Heart left ventricle (tissue), 16 donors: ENCODE measurements around the gene ZBTB42. TPM values are rescaled to one million over a fixed set of nuclear protein-coding genes. Genes with fewer than 3 reads are reported as not detected.

Source experiments
- ATAC-seq, 4 donors: fragments of 200-7000 bp; cut with Tn5 transposase; one replicate each; pipeline ENCODE4 v1.9.1; 2020 to 2022; ENCODE audit warnings: moderate library complexity in 4 of 4, mild to moderate bottlenecking in 3 of 4, moderate number of reproducible peaks in 1 of 4
- DNase-seq, 5 donors: peaks; one replicate each; pipeline ENCODE4 v3.0.0-alpha.2; 2020
- H3K27ac ChIP-seq, 12 donors: fragments of 200-600 bp; sonication (generic) in 4 of 12; one replicate each; pipeline versions ENCODE4 v1.5.0 to v1.8.0; 2016 to 2022; ENCODE audit warnings: mild to moderate bottlenecking in 2 of 12
- H3K27me3 ChIP-seq, 9 donors: fragments of 200-600 bp; sonication (generic) in 2 of 9; one replicate each; pipeline versions ENCODE4 v1.5.1 to v1.8.0; 2016 to 2022; ENCODE audit warnings: mild to moderate bottlenecking in 3 of 9
- H3K36me3 ChIP-seq, 9 donors: fragments of 200-600 bp; sonication (generic) in 2 of 9; one replicate each; pipeline versions ENCODE4 v1.5.0 to v1.8.0; 2018 to 2022; ENCODE audit warnings: mild to moderate bottlenecking in 2 of 9
- H3K4me1 ChIP-seq, 12 donors: fragments of 200-600 bp; sonication (generic) in 4 of 12; one replicate each; pipeline versions ENCODE4 v1.5.0 to v1.8.0; 2016 to 2022; ENCODE audit warnings: mild to moderate bottlenecking in 3 of 12
- H3K4me3 ChIP-seq, 12 donors: fragments of 200-600 bp; sonication (generic) in 4 of 12; one replicate each; pipeline versions ENCODE4 v1.5.0 to v1.8.0; 2017 to 2022; ENCODE audit warnings: mild to moderate bottlenecking in 9 of 12, moderate library complexity in 4 of 12
- H3K9me3 ChIP-seq, 12 donors: fragments of 200-600 bp; sonication (generic) in 4 of 12; one replicate each; pipeline versions ENCODE4 v1.5.0 to v1.8.0; 2016 to 2022; ENCODE audit warnings: mild to moderate bottlenecking in 1 of 12
- CTCF ChIP-seq, 12 donors: fragments of 200-600 bp; sonication (generic) in 4 of 12; IDR thresholded peaks; one replicate each; pipeline versions ENCODE4 v1.5.0 to v1.8.0; 2018 to 2022; ENCODE audit warnings: antibody characterized with exemption in 12 of 12, mild to moderate bottlenecking in 5 of 12
- POLR2A ChIP-seq, 2 donors: fragments of 450-650 bp; IDR thresholded peaks; one replicate each; pipeline ENCODE4 v1.6.1; 2017; ENCODE audit warnings: antibody characterized with exemption in 2 of 2, mild to moderate bottlenecking in 2 of 2, moderate library complexity in 2 of 2
- WGBS, 4 donors: extraction: QIAGEN DNeasy Blood & Tissue Kit in 2 of 4; methylation state at CpG; one replicate each; pipeline versions ENCODE4 v1.1.5 to v1.1.7; 2013 to 2018; 5-methylcytosine and 5-hydroxymethylcytosine counted together
- intact Hi-C, 10 donors: fragments of 100-400 bp; cut with DNase I; formaldehyde crosslinking; loops; one replicate each; pipeline versions ENCODE4 v1.11.1 to v1.14.2; 2022
- polyA plus RNA-seq, 2 donors: library from polyadenylated mRNA; stranded (reverse); fragments of 200-250 nt; gene quantifications; one replicate each; pipeline ENCODE4 v1.2.3, GENCODE V29; 2013
- total RNA-seq, 9 donors: library from RNA; depleted of rRNA in 2 of 9; stranded (reverse); fragments of >200 nt in 2 of 9; fragmentation: NEBNext Ultra II Directional in 3 of 9; extraction: Animal tissue kit (Norgen Biotek cat#: 25700) in 3 of 9; gene quantifications; one replicate each; pipeline versions ENCODE4 v1.1.0 to v1.2.4, GENCODE V29; 2016 to 2023
- donor health status: ischemic (EF 13 %, LVEDD 7.1; RV severe dilation, severe dysfunction).
- donor health status: healthy with polysubstance abuse.
- donor health status: DM: no; HTN: yes; CAD: no.
- donor health status: DM: no; HTN: no; CAD: no.
- donor health status: ischemic (EF 25% LVEDD 6.9; RV normal size, moderate dysfunction).
- donor health status: ischemic (EF 25% LVEDD 5.7; RV mildly dilated, moderate dysfunction).
- donor health status: healthy.
- donor health status: DM: yes; HTN: yes; CAD: no.
- donor health status: ischemic (EF 35%, LVEDD 5.7; RV mildly dilated, moderate dysfunction).
- donor health status: nonischemic (EF 11% LVEDD 7.7; RV severe dilation, severe dysfunction).
- donor health status: DM: yes; HTN: yes; CAD: no.
- donor health status: PGD.
- donor health status: ischemic (EF 29% LVEDD 5.4; RV normal size, mild dysfunction).
- donor health status: nonischemic (EF 23%, LVEDD 6.1; RV moderate dilation, normal function).

ZBTB42 gene
- total and polyA plus RNA-seq, 11 donors, result 4.2 to 12.9 (median 7.4) TPM

GRCh38 chr14:104784218-104784568, 16.7 kb upstream of the ZBTB42 start:
- TF ChIP-seq POLR2A (IDR thresholded peaks at IDR 0.05) (no peak), CTCF (IDR thresholded peaks at IDR 0.05) (no peak)
- ATAC-seq, result no peak
- intact Hi-C loops, result no loop called here
- H3K27ac ChIP-seq, result no peak overlapping the region
- no peak overlapping the region for H3K4me3 ChIP-seq
- 87 to 94% (median 87%) methylated on average over 8 to 9 of the region's 9 CpGs; no CpG with 5 or more reads in 1 of the 4 donors for WGBS, 4 donors
- H3K36me3 ChIP-seq, result peaks cover 0 to 48% (median 19%) of the 10 kb centered on the region in 9 donors
- no peaks in the 10 kb centered on the region for H3K9me3 ChIP-seq
- H3K4me1 ChIP-seq, result peaks cover 0 to 49% (median 19%) of the 10 kb centered on the region in 12 donors
- DNase-seq, result peak in 1 of 5 donors; percentile 18
- no peaks in the 10 kb centered on the region for H3K27me3 ChIP-seq

DNA sequence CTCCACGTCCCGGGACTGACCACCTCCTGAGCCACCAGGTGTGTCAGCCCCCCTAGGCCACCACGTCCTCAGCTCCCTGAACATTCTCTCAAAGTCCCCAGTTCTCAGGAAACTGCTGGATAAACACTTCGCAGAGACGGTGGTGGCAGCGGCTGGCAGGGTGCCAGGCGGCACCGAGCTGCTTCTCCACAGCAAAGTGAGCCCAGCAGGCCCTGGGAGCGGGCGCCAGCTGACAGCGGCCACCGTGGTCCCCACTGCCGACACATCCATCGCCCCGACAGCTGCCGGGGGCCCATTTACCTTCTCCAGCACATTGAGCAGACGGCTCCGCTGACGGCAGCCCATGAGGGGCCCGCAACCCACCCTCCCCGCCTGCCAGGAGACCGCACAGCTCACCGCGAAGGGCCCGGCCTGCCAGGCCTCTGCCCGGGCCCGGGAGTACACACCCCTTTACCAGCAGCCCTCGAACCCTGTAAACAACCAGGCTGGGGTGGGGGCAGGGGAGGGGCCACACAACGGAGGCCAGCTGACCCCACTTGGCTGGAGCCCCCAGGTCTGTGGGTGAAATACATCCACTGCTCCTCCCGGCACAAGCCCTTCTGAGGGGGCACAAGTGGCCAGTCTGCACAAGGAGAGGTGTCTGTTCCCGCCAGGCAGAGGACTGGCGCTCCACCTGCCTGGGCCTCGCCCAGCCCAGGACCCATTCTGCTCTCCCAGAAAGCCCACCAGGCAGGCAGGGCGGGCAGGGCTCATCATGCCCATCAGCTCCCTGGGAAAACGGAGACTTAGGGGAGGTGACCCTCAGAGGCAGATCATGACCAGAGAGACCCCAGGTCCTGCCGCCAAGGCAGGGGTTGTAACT, 15.8 kb upstream of the ZBTB42 start:
- peaks cover 0 to 51% (median 24%) of the 10 kb centered on the region in 9 donors for H3K36me3 ChIP-seq

GRCh38 chr14:104785708-104786080, 15.2 kb upstream of the ZBTB42 start:
- no peaks in the 10 kb centered on the region for H3K9me3 ChIP-seq
- ATAC-seq (no peak), DNase-seq (peak in 1 of 5 donors; percentile 27)
- H3K4me3 ChIP-seq, result no peak overlapping the region
- no peak overlapping the region for H3K27ac ChIP-seq
- H3K4me1 ChIP-seq, result peaks cover 0 to 55% (median 20%) of the 10 kb centered on the region in 12 donors
- WGBS, 4 donors, result 89 to 90% (median 90%) methylated on average over 13 of the region's 13 CpGs
- no peaks in the 10 kb centered on the region for H3K27me3 ChIP-seq
- TF ChIP-seq CTCF (IDR thresholded peaks at IDR 0.05) (no peak), POLR2A (IDR thresholded peaks at IDR 0.05) (no peak)
- intact Hi-C loops, result no loop called here
- H3K36me3 ChIP-seq, result peaks cover 0 to 53% (median 25%) of the 10 kb centered on the region in 9 donors

More for the DNA sequence above, 15.8 kb upstream of the ZBTB42 start:
- DNase-seq (peak in 1 of 5 donors; percentile 27), ATAC-seq (no peak)
- TF ChIP-seq CTCF (IDR thresholded peaks at IDR 0.05) (no peak), POLR2A (IDR thresholded peaks at IDR 0.05) (no peak)
- 82 to 90% (median 84%) methylated on average over 9 to 36 of the region's 36 CpGs for WGBS, 4 donors
- H3K27me3 ChIP-seq, result no peaks in the 10 kb centered on the region
- no peak overlapping the region for H3K4me3 ChIP-seq
- peaks cover 0 to 50% (median 19%) of the 10 kb centered on the region in 12 donors for H3K4me1 ChIP-seq
- H3K9me3 ChIP-seq, result no peaks in the 10 kb centered on the region
- H3K27ac ChIP-seq, result peak overlapping the region in 1 of 12 donors; percentile 25
- intact Hi-C loops, result no loop called here

- DNase-seq (peak in 2 of 5 donors; percentile 30 to 59), ATAC-seq (peak; percentile 25 to 58 (median 32))
- H3K4me3 ChIP-seq, result no peak overlapping the region
- intact Hi-C loops, result no loop called here
- H3K9me3 ChIP-seq, result no peaks in the 10 kb centered on the region
- TF ChIP-seq CTCF (IDR thresholded peaks at IDR 0.05) (no peak), POLR2A (IDR thresholded peaks at IDR 0.05) (no peak)
- peaks cover 0 to 53% (median 28%) of the 10 kb centered on the region in 9 donors for H3K36me3 ChIP-seq
- H3K27me3 ChIP-seq, result no peaks in the 10 kb centered on the region
- H3K27ac ChIP-seq, result peak overlapping the region in 2 of 12 donors; percentile 8 to 10
- WGBS, 4 donors, result 51 to 74% (median 62%) methylated on average over 11 to 12 of the region's 14 CpGs
- H3K4me1 ChIP-seq, result peaks cover 0 to 59% (median 23%) of the 10 kb centered on the region in 12 donors
These were observed 14.8 kb upstream of the ZBTB42 start for GRCh38 chr14:104786091-104786586.
